GM12864 (cell line): Measurements from ENCODE around the gene LRCH3.

ENCODE experiments used
- DNase-seq: peaks from one replicate; pipeline ENCODE4 v3.0.0-alpha.2; 2011; ENCODE audit warnings: low read depth
- H3K4me3 ChIP-seq: 2 replicates; pipeline ENCODE4 v1.5.1; 2011; ENCODE audit warnings: mild to moderate bottlenecking, low read depth, low read length, control low read depth
- TF ChIP-seq, protein P1 (sequence below): IDR thresholded peaks from 2 replicates; pipeline ENCODE4 v1.5.1; 2011; ENCODE audit warnings: low read depth, mild to moderate bottlenecking, moderate library complexity, low read length, control low read depth, inconsistent platforms; ENCODE audit errors: missing control alignments

Gene LRCH3

DNA sequence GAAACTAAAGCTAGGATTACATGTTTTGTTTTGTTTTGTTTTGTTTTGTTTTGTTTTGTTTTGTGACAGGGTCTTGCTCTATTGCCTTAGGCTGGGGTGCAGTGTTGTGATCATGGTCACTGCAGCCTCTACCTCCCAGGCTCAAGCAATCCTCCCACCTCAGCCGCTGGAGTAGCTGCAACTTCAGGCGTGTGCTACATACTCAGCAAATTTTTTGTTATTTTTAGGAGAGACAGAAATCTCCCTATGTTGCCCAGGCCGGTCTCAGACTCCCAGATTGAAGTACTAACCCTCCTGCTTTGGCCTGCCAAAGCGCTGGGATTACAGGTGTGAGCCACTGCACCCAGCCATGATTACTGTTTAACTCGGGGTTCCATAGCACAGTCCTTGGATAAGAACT is 50.7 kb downstream of the LRCH3 start:
- no peak for DNase-seq
- H3K4me3 ChIP-seq = no peak overlapping the region

DNA sequence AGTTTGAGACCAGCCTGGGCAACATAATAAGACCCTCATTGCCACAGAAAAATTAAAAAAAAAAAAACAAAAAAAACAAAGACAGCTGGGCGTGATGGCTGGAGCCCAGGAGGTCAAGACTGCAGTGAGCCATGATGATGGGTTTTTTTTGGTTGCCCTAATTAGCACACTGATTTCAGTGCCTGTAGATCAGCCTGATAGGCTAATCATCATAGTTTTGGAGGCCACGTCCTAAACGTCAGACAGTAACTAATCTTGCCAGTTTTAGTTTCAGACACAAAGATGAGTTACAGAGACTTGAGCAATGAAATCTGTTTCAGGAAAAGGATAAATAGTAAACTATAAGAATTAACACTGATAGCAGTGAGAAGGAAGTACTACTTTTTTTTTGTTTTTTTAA is 55.4 kb downstream of the LRCH3 start:
- TF ChIP-seq, protein P1, sequence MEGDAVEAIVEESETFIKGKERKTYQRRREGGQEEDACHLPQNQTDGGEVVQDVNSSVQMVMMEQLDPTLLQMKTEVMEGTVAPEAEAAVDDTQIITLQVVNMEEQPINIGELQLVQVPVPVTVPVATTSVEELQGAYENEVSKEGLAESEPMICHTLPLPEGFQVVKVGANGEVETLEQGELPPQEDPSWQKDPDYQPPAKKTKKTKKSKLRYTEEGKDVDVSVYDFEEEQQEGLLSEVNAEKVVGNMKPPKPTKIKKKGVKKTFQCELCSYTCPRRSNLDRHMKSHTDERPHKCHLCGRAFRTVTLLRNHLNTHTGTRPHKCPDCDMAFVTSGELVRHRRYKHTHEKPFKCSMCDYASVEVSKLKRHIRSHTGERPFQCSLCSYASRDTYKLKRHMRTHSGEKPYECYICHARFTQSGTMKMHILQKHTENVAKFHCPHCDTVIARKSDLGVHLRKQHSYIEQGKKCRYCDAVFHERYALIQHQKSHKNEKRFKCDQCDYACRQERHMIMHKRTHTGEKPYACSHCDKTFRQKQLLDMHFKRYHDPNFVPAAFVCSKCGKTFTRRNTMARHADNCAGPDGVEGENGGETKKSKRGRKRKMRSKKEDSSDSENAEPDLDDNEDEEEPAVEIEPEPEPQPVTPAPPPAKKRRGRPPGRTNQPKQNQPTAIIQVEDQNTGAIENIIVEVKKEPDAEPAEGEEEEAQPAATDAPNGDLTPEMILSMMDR = no peak
- no peak overlapping the region for H3K4me3 ChIP-seq
- no peak for DNase-seq

More for the DNA sequence above, 50.7 kb downstream of the LRCH3 start:
- TF ChIP-seq, protein P1 = no peak

DNA sequence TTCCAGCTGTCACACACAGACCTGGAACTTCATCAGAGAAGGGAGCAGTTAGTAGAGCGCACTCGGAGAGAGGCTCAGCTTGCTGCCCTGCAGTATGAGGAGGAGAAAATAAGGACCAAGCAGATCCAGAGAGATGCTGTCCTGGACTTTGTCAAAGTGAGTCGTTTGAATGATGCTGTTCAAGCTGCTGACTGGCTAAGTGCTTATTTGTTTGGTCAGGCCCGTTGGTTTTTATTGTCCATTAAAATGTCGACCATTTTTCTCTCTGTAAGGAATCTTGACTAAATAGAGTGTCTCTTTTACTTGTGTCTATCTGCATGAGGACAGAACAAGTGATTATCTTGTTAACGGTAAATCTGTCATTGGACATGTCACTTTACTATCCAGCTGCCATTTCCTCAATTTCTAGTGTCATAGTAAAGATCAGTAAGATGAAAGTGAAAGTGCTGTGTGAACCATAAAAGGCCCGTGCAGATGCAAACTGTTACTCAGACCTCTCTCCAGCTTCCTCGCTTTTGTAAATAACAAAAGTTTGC is 56.9 kb downstream of the LRCH3 start:
- TF ChIP-seq, protein P1 = no peak
- peak; percentile 57 for DNase-seq

DNA sequence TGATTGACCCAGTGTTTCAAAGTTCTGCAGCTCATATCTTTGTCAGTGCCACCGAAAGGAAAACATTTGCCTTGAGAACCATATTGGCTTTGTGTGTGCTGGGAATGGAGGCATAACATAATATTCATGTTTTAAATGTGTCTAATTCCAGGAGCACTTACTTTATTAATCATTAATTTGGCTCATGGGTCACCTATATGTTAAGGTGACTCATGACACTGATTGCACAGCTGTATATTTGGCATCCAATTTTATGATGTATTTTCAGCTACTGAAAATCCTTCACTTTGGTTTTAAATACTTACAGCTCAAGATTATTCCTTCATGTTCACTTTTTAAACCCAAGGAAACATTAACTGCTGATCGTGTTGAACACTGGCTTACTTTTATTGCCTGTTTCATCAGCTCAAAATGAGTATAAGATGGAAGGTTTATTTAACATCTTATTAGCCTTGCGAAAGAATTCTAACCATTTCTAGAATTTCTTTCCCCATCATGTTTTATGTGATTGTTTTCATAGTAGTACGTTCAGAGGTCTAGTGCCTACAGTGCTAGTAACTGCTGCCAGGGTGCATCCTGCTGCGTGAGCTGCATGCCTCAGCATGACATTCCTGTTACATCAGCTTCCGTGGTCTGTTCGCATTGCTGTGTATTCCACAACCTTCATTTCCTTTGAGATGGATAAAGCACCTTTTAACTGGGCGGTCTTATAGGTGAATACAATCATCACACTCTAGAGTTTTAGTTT is 63.7 kb downstream of the LRCH3 start:
- TF ChIP-seq, protein P1 = no peak
- H3K4me3 ChIP-seq = no peak overlapping the region
- DNase-seq = no peak

More for the DNA sequence above, 56.9 kb downstream of the LRCH3 start:
- H3K4me3 ChIP-seq = peak overlapping the region; percentile 17

DNA sequence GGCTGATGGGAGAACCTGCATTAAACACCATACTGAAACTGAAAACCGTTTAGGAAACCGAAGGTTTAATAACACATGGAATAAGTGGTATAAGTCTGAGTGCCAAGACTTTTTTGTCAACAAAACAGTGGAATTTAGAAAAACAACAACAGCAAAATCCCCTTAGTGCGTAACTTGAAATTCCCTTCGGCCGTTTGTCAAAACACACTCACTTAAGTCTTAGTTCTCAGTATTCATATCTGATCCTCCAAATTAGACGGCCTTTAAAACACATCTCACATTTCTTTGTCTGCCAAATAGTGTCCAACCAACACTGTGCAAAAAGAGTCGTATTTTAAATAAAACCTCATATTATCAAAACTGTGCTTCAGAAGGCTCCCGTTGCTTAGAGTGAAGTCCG is 64.5 kb downstream of the LRCH3 start:
- TF ChIP-seq, protein P1 = no peak
- no peak overlapping the region for H3K4me3 ChIP-seq
- no peak for DNase-seq

DNA sequence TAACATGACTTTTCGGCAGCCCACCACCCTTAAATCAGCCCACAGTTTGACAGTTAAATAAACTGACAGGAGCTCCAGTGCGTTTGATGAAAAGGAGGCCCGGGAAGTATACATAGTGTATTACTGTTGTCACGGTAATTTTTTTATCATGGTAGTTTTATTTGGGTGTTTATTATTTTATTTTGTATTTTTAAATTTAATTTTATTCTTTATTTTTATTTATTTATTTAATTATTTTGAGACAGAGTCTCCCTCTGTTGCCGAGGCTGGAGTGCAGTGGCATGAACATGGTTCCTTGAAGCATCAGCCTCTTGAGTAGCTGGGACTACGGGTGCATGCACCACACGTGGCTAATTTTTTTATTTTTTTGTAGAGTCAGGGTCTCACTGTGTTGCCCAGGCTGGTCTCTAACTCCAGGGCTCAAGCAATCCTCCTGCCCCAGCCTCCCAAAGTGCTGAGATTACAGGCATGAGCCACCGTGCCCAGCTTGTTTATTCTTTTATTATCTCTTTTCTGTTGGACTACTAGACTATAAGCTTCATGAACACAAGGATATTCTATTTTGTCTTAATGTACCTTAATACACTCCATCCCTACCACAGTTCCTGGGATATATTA is 65.3 kb downstream of the LRCH3 start:
- no peak overlapping the region for H3K4me3 ChIP-seq
- no peak for DNase-seq
- TF ChIP-seq, protein P1 = no peak
